ENCODE measurements around the gene A2M. TPM values are rescaled to one million over a fixed set of nuclear protein-coding genes. Genes with fewer than 3 reads are reported as not detected.

A2M gene
- total and polyA plus RNA-seq, 10 of the 15 experiments (the other 5 are each of a cell fraction or from before 2014, with no cell fraction given): 0.03 to 3.5 (median 0.20) TPM; not detected in 5

DNA sequence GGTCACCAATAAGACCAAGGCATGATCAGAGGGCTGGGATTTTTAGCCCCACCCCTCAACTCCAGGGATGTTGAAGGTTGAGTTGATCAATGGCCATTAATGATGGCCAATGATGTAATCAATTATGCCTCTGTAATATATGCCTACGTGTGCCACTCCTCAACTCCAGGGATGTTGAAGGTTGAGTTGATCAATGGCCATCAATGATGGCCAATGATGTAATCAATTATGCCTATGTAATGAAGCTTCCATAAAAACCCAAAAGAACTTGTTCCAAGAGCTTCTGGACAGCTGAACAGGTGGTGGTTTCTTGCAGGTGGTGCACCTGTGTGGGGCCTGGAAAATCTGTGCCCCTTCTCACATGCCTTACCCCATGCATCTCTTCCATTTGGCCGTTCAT, 93.1 kb downstream of the A2M start:
- Histone ChIP-seq H3K27ac (ENCODE audit: control insufficient read depth, insufficient read depth) (no peak overlapping the region), H3K4me1 (ENCODE audit: control insufficient read depth, insufficient read depth, low read length) (no peaks in the 10 kb centered on the region), H3K79me2 (ENCODE audit: control insufficient read depth, insufficient read depth, low read length) (no peaks in the 10 kb centered on the region), H3K9ac (ENCODE audit: control insufficient read depth, insufficient read depth, low read length) (no peak overlapping the region), H3K4me3 (no peak overlapping the region), H2AFZ (ENCODE audit: control insufficient read depth, low read depth, low read length) (no peak overlapping the region), H4K20me1 (ENCODE audit: control insufficient read depth, insufficient read depth) (no peaks in the 10 kb centered on the region), H3K9me3 (replicated peaks; ENCODE audit: control insufficient read depth, insufficient read depth, low read length) (no peaks in the 10 kb centered on the region; the same call in 2 of the 3 replicates), H3K27me3 (replicated peaks in 1 of 2; ENCODE audit: control insufficient read depth in 2 of 2, insufficient read depth in 2 of 2, low read length in 1 of 2) (no peaks in the 10 kb centered on the region), H3K4me2 (ENCODE audit: control insufficient read depth, insufficient read depth) (no peak overlapping the region), H3K36me3 (ENCODE audit: control insufficient read depth in 2 of 2, insufficient read depth in 2 of 2, low read length in 1 of 2) (no peaks in the 10 kb centered on the region)
- FAIRE-seq (no peak), DNase-seq (ENCODE audit: low read depth, low spot score) (no peak), ATAC-seq (no peak)
- SMC1A ChIA-PET (ENCODE audit: uncharacterized antibody, unreplicated experiment): interaction anchor here (0.8 to 1.2 kb wide), 2 partner anchors 27 to 1520 kb away, joined by 3 to 5 read pairs; no protein-coding TSS in a partner anchor
- CTCF ChIA-PET: no interaction called here
- intact Hi-C loops (cut with micrococcal nuclease; ENCODE audit: unreplicated experiment) (no loop called here), in situ Hi-C loops (cut with MboI) (no loop called here)
- POLR2A ChIA-PET: no interaction called here
- BruUV-seq (replicated peaks): no TSS peak
- no peak for TF ChIP-seq EZH2 (IDR thresholded peaks at IDR 0.05; ENCODE audit: borderline replicate concordance, control insufficient read depth, low read depth, low read length)
- TF ChIP-seq, protein P1, sequence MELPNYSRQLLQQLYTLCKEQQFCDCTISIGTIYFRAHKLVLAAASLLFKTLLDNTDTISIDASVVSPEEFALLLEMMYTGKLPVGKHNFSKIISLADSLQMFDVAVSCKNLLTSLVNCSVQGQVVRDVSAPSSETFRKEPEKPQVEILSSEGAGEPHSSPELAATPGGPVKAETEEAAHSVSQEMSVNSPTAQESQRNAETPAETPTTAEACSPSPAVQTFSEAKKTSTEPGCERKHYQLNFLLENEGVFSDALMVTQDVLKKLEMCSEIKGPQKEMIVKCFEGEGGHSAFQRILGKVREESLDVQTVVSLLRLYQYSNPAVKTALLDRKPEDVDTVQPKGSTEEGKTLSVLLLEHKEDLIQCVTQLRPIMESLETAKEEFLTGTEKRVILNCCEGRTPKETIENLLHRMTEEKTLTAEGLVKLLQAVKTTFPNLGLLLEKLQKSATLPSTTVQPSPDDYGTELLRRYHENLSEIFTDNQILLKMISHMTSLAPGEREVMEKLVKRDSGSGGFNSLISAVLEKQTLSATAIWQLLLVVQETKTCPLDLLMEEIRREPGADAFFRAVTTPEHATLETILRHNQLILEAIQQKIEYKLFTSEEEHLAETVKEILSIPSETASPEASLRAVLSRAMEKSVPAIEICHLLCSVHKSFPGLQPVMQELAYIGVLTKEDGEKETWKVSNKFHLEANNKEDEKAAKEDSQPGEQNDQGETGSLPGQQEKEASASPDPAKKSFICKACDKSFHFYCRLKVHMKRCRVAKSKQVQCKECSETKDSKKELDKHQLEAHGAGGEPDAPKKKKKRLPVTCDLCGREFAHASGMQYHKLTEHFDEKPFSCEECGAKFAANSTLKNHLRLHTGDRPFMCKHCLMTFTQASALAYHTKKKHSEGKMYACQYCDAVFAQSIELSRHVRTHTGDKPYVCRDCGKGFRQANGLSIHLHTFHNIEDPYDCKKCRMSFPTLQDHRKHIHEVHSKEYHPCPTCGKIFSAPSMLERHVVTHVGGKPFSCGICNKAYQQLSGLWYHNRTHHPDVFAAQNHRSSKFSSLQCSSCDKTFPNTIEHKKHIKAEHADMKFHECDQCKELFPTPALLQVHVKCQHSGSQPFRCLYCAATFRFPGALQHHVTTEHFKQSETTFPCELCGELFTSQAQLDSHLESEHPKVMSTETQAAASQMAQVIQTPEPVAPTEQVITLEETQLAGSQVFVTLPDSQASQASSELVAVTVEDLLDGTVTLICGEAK (IDR thresholded peaks at IDR 0.05; ENCODE audit: borderline replicate concordance): no peak
- TF ChIP-seq, protein P2, sequence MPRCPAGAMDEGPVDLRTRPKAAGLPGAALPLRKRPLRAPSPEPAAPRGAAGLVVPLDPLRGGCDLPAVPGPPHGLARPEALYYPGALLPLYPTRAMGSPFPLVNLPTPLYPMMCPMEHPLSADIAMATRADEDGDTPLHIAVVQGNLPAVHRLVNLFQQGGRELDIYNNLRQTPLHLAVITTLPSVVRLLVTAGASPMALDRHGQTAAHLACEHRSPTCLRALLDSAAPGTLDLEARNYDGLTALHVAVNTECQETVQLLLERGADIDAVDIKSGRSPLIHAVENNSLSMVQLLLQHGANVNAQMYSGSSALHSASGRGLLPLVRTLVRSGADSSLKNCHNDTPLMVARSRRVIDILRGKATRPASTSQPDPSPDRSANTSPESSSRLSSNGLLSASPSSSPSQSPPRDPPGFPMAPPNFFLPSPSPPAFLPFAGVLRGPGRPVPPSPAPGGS (IDR thresholded peaks at IDR 0.05; ENCODE audit: borderline replicate concordance, insufficient read depth, low read depth, low read length, poor library complexity, severe bottlenecking): no peak
- no peak for TF ChIP-seq YY1 (IDR thresholded peaks at IDR 0.05; ENCODE audit: low read depth, low read length)
- no peak for TF ChIP-seq ZNF622 (IDR thresholded peaks at IDR 0.05)
- no peak for TF ChIP-seq ZZZ3 (IDR thresholded peaks at IDR 0.05; ENCODE audit: control insufficient read depth, insufficient read length, low read depth)
- 17% methylated on average over 2 of the region's 2 CpGs for WGBS (ENCODE audit: insufficient coverage, insufficient replicate concordance, low lambda C conversion rate, missing lambda C conversion rate)
- RAD21 ChIA-PET (ENCODE audit: unreplicated experiment): no interaction called here

Other genes with a start within 250 kb of the A2M start
- gene PHC1, start 201.4 kb downstream of the A2M start, total RNA-seq (2014; rRNA removed): 1.7 and 2.0 TPM in 2 replicates
- 1.9 and 2.1 TPM in 2 replicates for gene PHC1, start 201.4 kb downstream of the A2M start, total RNA-seq (2014; rRNA removed; fragmentation: Illumina TruSeq; extraction: Trizol)
- 3.1 and 5.2 TPM in 2 replicates for gene PHC1, start 201.4 kb downstream of the A2M start, total RNA-seq (2021)
- 12.9 and 16.3 TPM in 2 replicates for gene PHC1, start 201.4 kb downstream of the A2M start, polyA plus RNA-seq (2011; rRNA removed)
- gene PHC1, start 201.4 kb downstream of the A2M start, polyA plus RNA-seq (2014; fragmentation: Illumina TruSeq; extraction: Trizol): 3.6 and 4.2 TPM in 2 replicates
- under 1 TPM; 0.50 to 0.64 TPM for gene PHC1, start 201.4 kb downstream of the A2M start, polyA plus RNA-seq (2014; fragmentation: Nextera tagmentation; extraction: Ambion mirVana)
- 2.9 and 3.6 TPM in 2 replicates for gene PHC1, start 201.4 kb downstream of the A2M start, polyA plus RNA-seq (2014; rRNA removed)
- gene PHC1, start 201.4 kb downstream of the A2M start, polyA plus RNA-seq (2016; fragmentation: Nextera tagmentation; extraction: Ambion mirVana): 1 to 10 TPM; 1.5 to 2.4 TPM
- gene M6PR, start 166.3 kb downstream of the A2M start, total RNA-seq (2014; rRNA removed): 203 and 209 TPM in 2 replicates
- gene M6PR, start 166.3 kb downstream of the A2M start, total RNA-seq (2014; rRNA removed; fragmentation: Illumina TruSeq; extraction: Trizol): 126 and 139 TPM in 2 replicates
- 134 and 135 TPM in 2 replicates for gene M6PR, start 166.3 kb downstream of the A2M start, total RNA-seq (2021)
- gene M6PR, start 166.3 kb downstream of the A2M start, polyA plus RNA-seq (2011; rRNA removed): 175 and 192 TPM in 2 replicates
- 146 and 160 TPM in 2 replicates for gene M6PR, start 166.3 kb downstream of the A2M start, polyA plus RNA-seq (2014; fragmentation: Illumina TruSeq; extraction: Trizol)
- gene M6PR, start 166.3 kb downstream of the A2M start, polyA plus RNA-seq (2014; fragmentation: Nextera tagmentation; extraction: Ambion mirVana): 100 to 1,000 TPM in 1 of 2 experiments, 10 to 100 TPM in 1; 65.4 to 101 TPM
- gene M6PR, start 166.3 kb downstream of the A2M start, polyA plus RNA-seq (2014; rRNA removed): 103 and 113 TPM in 2 replicates
- 100 to 1,000 TPM; 138 to 151 TPM for gene M6PR, start 166.3 kb downstream of the A2M start, polyA plus RNA-seq (2016; fragmentation: Nextera tagmentation; extraction: Ambion mirVana)
- 3.3 and 5.2 TPM in 2 replicates for gene KLRG1, start 126.4 kb downstream of the A2M start, total RNA-seq (2014; rRNA removed)
- gene KLRG1, start 126.4 kb downstream of the A2M start, total RNA-seq (2014; rRNA removed; fragmentation: Illumina TruSeq; extraction: Trizol): 2.4 and 3.5 TPM in 2 replicates
- gene KLRG1, start 126.4 kb downstream of the A2M start, total RNA-seq (2021): 2.1 and 2.3 TPM in 2 replicates
- gene KLRG1, start 126.4 kb downstream of the A2M start, polyA plus RNA-seq (2011; rRNA removed): 5.5 and 7.3 TPM in 2 replicates
- gene KLRG1, start 126.4 kb downstream of the A2M start, polyA plus RNA-seq (2014; fragmentation: Illumina TruSeq; extraction: Trizol): 3.4 and 3.7 TPM in 2 replicates
- 1 to 10 TPM; 6.3 to 6.5 TPM for gene KLRG1, start 126.4 kb downstream of the A2M start, polyA plus RNA-seq (2014; fragmentation: Nextera tagmentation; extraction: Ambion mirVana)
- 2.4 and 2.7 TPM in 2 replicates for gene KLRG1, start 126.4 kb downstream of the A2M start, polyA plus RNA-seq (2014; rRNA removed)
- gene KLRG1, start 126.4 kb downstream of the A2M start, polyA plus RNA-seq (2016; fragmentation: Nextera tagmentation; extraction: Ambion mirVana): 1 to 10 TPM; 4.0 to 4.5 TPM
- gene PZP, start 92.5 kb upstream of the A2M start, total RNA-seq (2014; rRNA removed): not detected in 2 replicates
- gene PZP, start 92.5 kb upstream of the A2M start, total RNA-seq (2014; rRNA removed; fragmentation: Illumina TruSeq; extraction: Trizol): not detected in 2 replicates
- gene PZP, start 92.5 kb upstream of the A2M start, total RNA-seq (2021): not detected in 2 replicates
- gene PZP, start 92.5 kb upstream of the A2M start, polyA plus RNA-seq (2011; rRNA removed): not detected in 2 replicates
- gene PZP, start 92.5 kb upstream of the A2M start, polyA plus RNA-seq (2014; fragmentation: Illumina TruSeq; extraction: Trizol): not detected in 2 replicates
- gene PZP, start 92.5 kb upstream of the A2M start, polyA plus RNA-seq (2014; fragmentation: Nextera tagmentation; extraction: Ambion mirVana): not detected
- gene PZP, start 92.5 kb upstream of the A2M start, polyA plus RNA-seq (2014; rRNA removed): not detected in 2 replicates
- not detected for gene PZP, start 92.5 kb upstream of the A2M start, polyA plus RNA-seq (2016; fragmentation: Nextera tagmentation; extraction: Ambion mirVana)